Measurements from ENCODE around the gene ARID4B.
"Not testable (repeated sequence)": the region's sequence is repeated elsewhere in the genome, so short reads cannot be mapped to it uniquely, and the experiment has no call there.

The ARID4B gene

DNA sequence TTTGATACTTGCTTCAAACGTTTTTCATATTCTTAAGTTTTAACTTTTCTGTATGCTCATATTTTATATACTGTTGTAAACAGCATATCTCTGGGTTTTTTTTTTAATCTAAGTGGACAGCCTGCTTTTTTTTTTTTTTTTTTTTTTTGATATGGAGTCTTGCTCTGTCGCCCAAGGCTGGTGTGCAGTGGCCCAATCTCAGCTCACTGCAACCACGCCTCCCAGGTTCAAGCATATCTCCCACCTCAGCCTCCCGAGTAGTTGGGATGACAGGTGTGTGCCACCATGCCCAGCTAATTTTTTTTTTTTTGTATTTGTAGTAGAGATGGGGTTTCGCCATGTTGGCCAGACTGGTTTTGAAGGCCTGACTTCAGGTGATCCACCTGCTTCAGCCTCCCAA lies 40.4 kb upstream of the ARID4B start:
- Histone ChIP-seq H4K20me1 (ENCODE audit: insufficient read depth, low read length, poor library complexity, severe bottlenecking) (no peaks in the 10 kb centered on the region), H2AFZ (ENCODE audit: low read length) (no peak overlapping the region), H3K4me3 (ENCODE audit: low read length, poor library complexity, severe bottlenecking) (peak overlapping the region; percentile 86), H3K4me2 (ENCODE audit: low read depth, low read length, poor library complexity, severe bottlenecking) (peak overlapping the region; percentile 75), H3K9me2 (replicated peaks; ENCODE audit: low read depth, low read length) (no peaks in the 10 kb centered on the region), H3K9ac (ENCODE audit: low read depth, low read length, poor library complexity, severe bottlenecking) (peak overlapping the region; percentile 75), H3K9me3 (ENCODE audit: insufficient read depth, low read depth, low read length) (no peaks in the 10 kb centered on the region), H3K79me2 (ENCODE audit: insufficient read depth, low read length) (peaks cover 25% of the 10 kb centered on the region), H3K36me3 (ENCODE audit: insufficient read depth, low read length) (no peaks in the 10 kb centered on the region), H3F3A (ENCODE audit: low read depth) (no peaks in the 10 kb centered on the region), H3K27me3 (ENCODE audit: insufficient read depth, low read length, poor library complexity, severe bottlenecking) (no peaks in the 10 kb centered on the region), H3K4me1 (ENCODE audit: insufficient read depth, low read length, poor library complexity, severe bottlenecking) (peaks cover 16% of the 10 kb centered on the region)
- TF ChIP-seq, protein P1, sequence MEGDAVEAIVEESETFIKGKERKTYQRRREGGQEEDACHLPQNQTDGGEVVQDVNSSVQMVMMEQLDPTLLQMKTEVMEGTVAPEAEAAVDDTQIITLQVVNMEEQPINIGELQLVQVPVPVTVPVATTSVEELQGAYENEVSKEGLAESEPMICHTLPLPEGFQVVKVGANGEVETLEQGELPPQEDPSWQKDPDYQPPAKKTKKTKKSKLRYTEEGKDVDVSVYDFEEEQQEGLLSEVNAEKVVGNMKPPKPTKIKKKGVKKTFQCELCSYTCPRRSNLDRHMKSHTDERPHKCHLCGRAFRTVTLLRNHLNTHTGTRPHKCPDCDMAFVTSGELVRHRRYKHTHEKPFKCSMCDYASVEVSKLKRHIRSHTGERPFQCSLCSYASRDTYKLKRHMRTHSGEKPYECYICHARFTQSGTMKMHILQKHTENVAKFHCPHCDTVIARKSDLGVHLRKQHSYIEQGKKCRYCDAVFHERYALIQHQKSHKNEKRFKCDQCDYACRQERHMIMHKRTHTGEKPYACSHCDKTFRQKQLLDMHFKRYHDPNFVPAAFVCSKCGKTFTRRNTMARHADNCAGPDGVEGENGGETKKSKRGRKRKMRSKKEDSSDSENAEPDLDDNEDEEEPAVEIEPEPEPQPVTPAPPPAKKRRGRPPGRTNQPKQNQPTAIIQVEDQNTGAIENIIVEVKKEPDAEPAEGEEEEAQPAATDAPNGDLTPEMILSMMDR (conservative IDR thresholded peaks at IDR 0.05; ENCODE audit: low read length): no peak
- TF ChIP-seq EZH2phosphoT487 (IDR thresholded peaks at IDR 0.05; ENCODE audit: borderline replicate concordance): no peak

DNA sequence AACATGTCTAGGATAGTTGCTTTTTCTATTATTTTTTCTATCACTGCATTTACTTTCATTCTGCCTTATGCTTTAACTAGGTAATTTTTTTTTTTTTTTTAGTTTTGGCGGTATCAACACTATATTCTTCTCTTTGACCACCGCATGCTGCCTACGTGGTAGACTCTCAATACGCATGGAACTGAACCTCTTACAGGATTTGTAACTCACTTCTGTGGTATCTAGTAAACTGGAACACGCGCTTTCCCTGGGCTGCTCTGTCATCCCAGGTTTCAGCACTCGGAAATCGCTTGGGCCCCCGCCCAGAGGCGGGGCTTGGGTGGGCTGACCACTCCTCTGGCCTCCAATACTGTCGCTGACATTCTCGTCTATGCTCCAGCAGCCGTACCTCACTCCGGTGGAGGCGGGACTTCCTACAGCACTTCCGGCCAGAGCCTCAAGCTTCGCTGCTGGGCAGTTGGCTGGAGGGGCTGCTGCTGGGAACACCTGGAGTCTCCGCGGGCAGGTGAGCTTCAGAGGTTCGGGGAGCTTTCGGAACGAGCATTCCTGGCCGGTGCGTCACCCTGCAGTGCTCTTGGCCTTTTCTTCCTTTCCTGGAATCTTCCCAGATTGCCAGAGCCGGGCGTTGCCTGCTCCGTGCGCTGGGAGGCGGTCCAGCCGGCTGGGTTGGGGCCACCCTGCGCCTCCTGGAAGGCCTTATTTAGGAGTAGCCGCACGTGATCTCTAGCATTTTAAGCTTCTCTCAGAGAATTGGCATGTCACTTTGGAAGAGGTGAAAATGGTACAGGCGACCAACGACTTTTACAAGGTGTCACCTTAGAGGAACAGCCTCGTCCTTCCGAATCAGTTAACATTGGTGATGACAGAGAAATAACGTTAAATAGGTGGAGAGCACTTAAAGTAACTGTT lies 39.3 kb upstream of the ARID4B start, which contains the start of gene TBCE:
TSS of gene TBCE (plus strand) at position 428 of the 909 bp plus-strand sequence. CDS start 12,623 bp downstream, outside the sequence.
- TF ChIP-seq, protein P1 (conservative IDR thresholded peaks at IDR 0.05; ENCODE audit: low read length): no peak
- no peak for TF ChIP-seq EZH2phosphoT487 (IDR thresholded peaks at IDR 0.05; ENCODE audit: borderline replicate concordance)
- Histone ChIP-seq H3K9me3 (ENCODE audit: insufficient read depth, low read depth, low read length) (no peaks in the 10 kb centered on the region), H3K9me2 (replicated peaks; ENCODE audit: low read depth, low read length) (no peaks in the 10 kb centered on the region), H3K27me3 (ENCODE audit: insufficient read depth, low read length, poor library complexity, severe bottlenecking) (no peaks in the 10 kb centered on the region), H3K79me2 (ENCODE audit: insufficient read depth, low read length) (peaks cover 25% of the 10 kb centered on the region), H3K36me3 (ENCODE audit: insufficient read depth, low read length) (no peaks in the 10 kb centered on the region), H3F3A (ENCODE audit: low read depth) (no peaks in the 10 kb centered on the region), H2AFZ (ENCODE audit: low read length) (peak within 1 kb of the TSS; percentile 96), H3K4me2 (ENCODE audit: low read depth, low read length, poor library complexity, severe bottlenecking) (peak within 1 kb of the TSS; percentile 75), H4K20me1 (ENCODE audit: insufficient read depth, low read length, poor library complexity, severe bottlenecking) (no peaks in the 10 kb centered on the region), H3K4me3 (ENCODE audit: low read length, poor library complexity, severe bottlenecking) (peak within 1 kb of the TSS; percentile 86), H3K4me1 (ENCODE audit: insufficient read depth, low read length, poor library complexity, severe bottlenecking) (peaks cover 16% of the 10 kb centered on the region), H3K9ac (ENCODE audit: low read depth, low read length, poor library complexity, severe bottlenecking) (peak within 1 kb of the TSS; percentile 75)

DNA sequence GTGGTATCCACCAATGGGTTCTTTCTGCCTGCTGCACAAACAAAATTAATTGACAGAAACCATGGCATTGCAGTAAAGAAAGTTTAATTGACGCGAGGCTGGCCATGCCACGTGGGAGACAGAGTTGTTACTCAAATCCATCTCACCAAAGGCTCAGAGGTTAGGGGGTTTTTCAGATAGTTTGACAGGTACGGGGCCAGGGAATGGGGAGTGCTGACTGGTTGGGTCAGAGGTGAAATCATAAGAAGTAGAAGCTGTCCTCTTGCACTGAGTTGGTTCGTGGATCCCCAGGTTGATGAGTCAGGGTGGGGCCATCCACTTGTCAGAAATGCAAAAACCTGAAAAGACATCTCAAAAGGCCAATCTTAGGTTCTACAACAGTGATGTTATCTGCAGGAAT lies 38.3 kb upstream of the ARID4B start:
- no peaks in the 10 kb centered on the region for H3K9me2 ChIP-seq (replicated peaks; ENCODE audit: low read depth, low read length)
- H3K4me3 ChIP-seq (ENCODE audit: low read length, poor library complexity, severe bottlenecking): no peak overlapping the region

DNA sequence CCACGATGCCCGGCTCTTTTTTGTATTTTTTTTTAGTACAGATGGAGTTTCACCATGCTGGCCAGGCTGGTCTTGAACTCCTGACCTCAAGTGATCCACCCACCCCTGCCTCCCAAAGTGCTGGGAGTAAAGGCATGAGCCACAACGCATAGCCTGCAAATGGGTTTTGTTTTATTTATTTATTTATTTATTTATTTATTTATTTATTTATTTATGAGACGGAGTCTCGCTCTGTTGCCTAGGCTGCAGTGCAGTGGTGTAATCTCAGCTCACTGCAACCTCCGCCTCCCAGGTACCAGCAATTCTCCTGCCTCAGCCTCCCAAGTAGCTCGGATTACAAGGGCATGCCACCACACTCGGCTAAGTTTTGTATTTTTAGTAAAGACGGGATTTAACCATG lies 36.2 kb upstream of the ARID4B start:
- not testable (repeated sequence) for H3K4me3 ChIP-seq (ENCODE audit: low read length, poor library complexity, severe bottlenecking); H3F3A ChIP-seq (ENCODE audit: low read depth); H3K36me3 ChIP-seq (ENCODE audit: insufficient read depth, low read length); H2AFZ ChIP-seq (ENCODE audit: low read length); H3K4me2 ChIP-seq (ENCODE audit: low read depth, low read length, poor library complexity, severe bottlenecking); H4K20me1 ChIP-seq (ENCODE audit: insufficient read depth, low read length, poor library complexity, severe bottlenecking); H3K9ac ChIP-seq (ENCODE audit: low read depth, low read length, poor library complexity, severe bottlenecking); H3K27me3 ChIP-seq (ENCODE audit: insufficient read depth, low read length, poor library complexity, severe bottlenecking); H3K9me3 ChIP-seq (ENCODE audit: insufficient read depth, low read depth, low read length); H3K9me2 ChIP-seq (replicated peaks; ENCODE audit: low read depth, low read length)
- Histone ChIP-seq H3K4me1 (ENCODE audit: insufficient read depth, low read length, poor library complexity, severe bottlenecking) (peaks cover 13% of the 10 kb centered on the region), H3K79me2 (ENCODE audit: insufficient read depth, low read length) (peaks cover 17% of the 10 kb centered on the region)

More for the DNA sequence above, 38.3 kb upstream of the ARID4B start:
- no peak for TF ChIP-seq EZH2phosphoT487 (IDR thresholded peaks at IDR 0.05; ENCODE audit: borderline replicate concordance)
- TF ChIP-seq, protein P1 (conservative IDR thresholded peaks at IDR 0.05; ENCODE audit: low read length): no peak
- H3F3A ChIP-seq (ENCODE audit: low read depth): no peaks in the 10 kb centered on the region
- H3K79me2 ChIP-seq (ENCODE audit: insufficient read depth, low read length): peaks cover 25% of the 10 kb centered on the region
- H3K9ac ChIP-seq (ENCODE audit: low read depth, low read length, poor library complexity, severe bottlenecking): peak overlapping the region; percentile 75
- no peaks in the 10 kb centered on the region for H3K27me3 ChIP-seq (ENCODE audit: insufficient read depth, low read length, poor library complexity, severe bottlenecking)
- no peaks in the 10 kb centered on the region for H3K36me3 ChIP-seq (ENCODE audit: insufficient read depth, low read length)
- H3K9me3 ChIP-seq (ENCODE audit: insufficient read depth, low read depth, low read length): no peaks in the 10 kb centered on the region
- peak overlapping the region; percentile 96 for H2AFZ ChIP-seq (ENCODE audit: low read length)
- peaks cover 16% of the 10 kb centered on the region for H3K4me1 ChIP-seq (ENCODE audit: insufficient read depth, low read length, poor library complexity, severe bottlenecking)
- H3K4me2 ChIP-seq (ENCODE audit: low read depth, low read length, poor library complexity, severe bottlenecking): peak overlapping the region; percentile 75
- no peaks in the 10 kb centered on the region for H4K20me1 ChIP-seq (ENCODE audit: insufficient read depth, low read length, poor library complexity, severe bottlenecking)

All from Loucy (cell line).